Hepatocyte (in vitro differentiated cells): ENCODE measurements around the gene GNG12. TPM values are rescaled to one million over a fixed set of nuclear protein-coding genes. Genes with fewer than 3 reads are reported as not detected.

Source experiments
- DNase-seq: peaks from one replicate; pipeline ENCODE4 v3.0.0-alpha.2; 2016; ENCODE audit warnings: low spot score
- H2AFZ ChIP-seq: fragments of 200-600 bp; sonication (generic); 2 replicates; pipeline ENCODE4 v1.6.0; 2016; ENCODE audit warnings: antibody characterized with exemption, mild to moderate bottlenecking
- H3K27ac ChIP-seq: fragments of 200-600 bp; sonication (generic); 2 replicates; pipeline ENCODE4 v1.5.1; 2016; ENCODE audit warnings: mild to moderate bottlenecking
- H3K27me3 ChIP-seq: fragments of 200-600 bp; sonication (generic); 2 replicates; pipeline ENCODE4 v1.6.1; 2016
- H3K36me3 ChIP-seq: fragments of 200-600 bp; sonication (generic); replicated peaks from 2 replicates; pipeline ENCODE4 v1.5.1; 2016; ENCODE audit warnings: low read depth; ENCODE audit not compliant: insufficient read depth
- H3K4me1 ChIP-seq: fragments of 200-600 bp; sonication (generic); 2 replicates; pipeline ENCODE4 v1.5.1; 2016; ENCODE audit warnings: mild to moderate bottlenecking, moderate library complexity; ENCODE audit not compliant: insufficient read depth
- H3K4me2 ChIP-seq: fragments of 200-600 bp; sonication (generic); 2 replicates; pipeline ENCODE4 v1.6.0; 2016
- H3K4me3 ChIP-seq: fragments of 200-600 bp; sonication (generic); 2 replicates; pipeline ENCODE4 v1.5.1; 2016; ENCODE audit warnings: mild to moderate bottlenecking
- H3K79me2 ChIP-seq: fragments of 200-600 bp; sonication (generic); 2 replicates; pipeline ENCODE4 v1.6.0; 2017; ENCODE audit warnings: mild to moderate bottlenecking
- H3K9me2 ChIP-seq: fragments of 200-600 bp; sonication (generic); replicated peaks from 2 replicates; pipeline ENCODE4 v1.6.0; 2017; ENCODE audit warnings: mild to moderate bottlenecking; ENCODE audit not compliant: insufficient read depth
- H3K9me3 ChIP-seq: fragments of 200-600 bp; sonication (generic); 2 replicates; pipeline ENCODE4 v1.5.1; 2016; ENCODE audit warnings: low read depth, mild to moderate bottlenecking
- H4K20me1 ChIP-seq: fragments of 200-600 bp; sonication (generic); 2 replicates; pipeline ENCODE4 v1.6.0; 2016; ENCODE audit warnings: mild to moderate bottlenecking; ENCODE audit not compliant: insufficient read depth, poor library complexity, severe bottlenecking
- CTCF ChIP-seq: fragments of 200-600 bp; sonication (generic); IDR thresholded peaks from 2 replicates; pipeline ENCODE4 v1.5.1; 2016; ENCODE audit warnings: antibody characterized with exemption, mild to moderate bottlenecking; ENCODE audit not compliant: poor library complexity
- EZH2 ChIP-seq: fragments of 200-600 bp; sonication (generic); IDR thresholded peaks from 2 replicates; pipeline ENCODE4 v1.6.1; 2016; ENCODE audit warnings: antibody characterized with exemption, mild to moderate bottlenecking, borderline replicate concordance
- EZH2phosphoT487 ChIP-seq: fragments of 200-600 bp; sonication (generic); IDR thresholded peaks from one replicate; pipeline ENCODE4 v1.6.1; 2018; ENCODE audit warnings: antibody characterized with exemption, mild to moderate bottlenecking, low read depth, moderate library complexity; ENCODE audit not compliant: unreplicated experiment, severe bottlenecking
- WGBS: methylation state at CpG from one replicate; pipeline ENCODE4 v1.1.6; 2016; ENCODE audit warnings: low lambda C conversion rate; ENCODE audit errors: missing lambda C conversion rate; 5-methylcytosine and 5-hydroxymethylcytosine counted together
- polyA plus RNA-seq: library from polyadenylated mRNA; unstranded; fragments of >200 nt; fragmentation: Nextera tagmentation; extraction: Ambion mirVana; gene quantifications from 2 replicates; pipeline ENCODE4 v1.2.1, GENCODE V29; 2016
- total RNA-seq: library from RNA; depleted of rRNA; stranded (reverse); fragments of >200 nt; gene quantifications from 2 replicates; pipeline ENCODE4 v1.2.3, GENCODE V29; 2014

The GNG12 gene
- total and polyA plus RNA-seq, 2 experiments from 2014 or later = 49.6 to 108 TPM

- Histone ChIP-seq H3K27me3 (no peaks in the 10 kb centered on the region), H2AFZ (peak overlapping the region; percentile 68), H3K9me2 (no peaks in the 10 kb centered on the region), H3K4me2 (peak overlapping the region; percentile 84), H3K27ac (peak overlapping the region; percentile 94), H3K4me1 (peaks cover 23% of the 10 kb centered on the region), H3K79me2 (peaks cover 30% of the 10 kb centered on the region), H3K9me3 (no peaks in the 10 kb centered on the region), H3K4me3 (peak overlapping the region; percentile 82), H4K20me1 (no peaks in the 10 kb centered on the region), H3K36me3 (no peaks in the 10 kb centered on the region)
- TF ChIP-seq CTCF (no peak), EZH2 (no peak), EZH2phosphoT487 (no peak)
- DNase-seq = no peak
- WGBS = 18% methylated on average over 21 of the region's 21 CpGs
Measured at GRCh38 chr1:67833602-67833940, 304 bp upstream of the GNG12 start.

GRCh38 chr1:67831850-67832513 is 1.3 kb downstream of the GNG12 start:
- peak overlapping the region; percentile 68 for H2AFZ ChIP-seq
- H3K79me2 ChIP-seq = peaks cover 44% of the 10 kb centered on the region
- no peaks in the 10 kb centered on the region for H3K9me2 ChIP-seq
- peak overlapping the region; percentile 94 for H3K27ac ChIP-seq
- under 1% methylated on average over 34 of the region's 34 CpGs for WGBS
- H3K27me3 ChIP-seq = no peaks in the 10 kb centered on the region
- H3K9me3 ChIP-seq = no peaks in the 10 kb centered on the region
- H3K4me3 ChIP-seq = peak overlapping the region; percentile 82
- H3K4me2 ChIP-seq = peak overlapping the region; percentile 84
- TF ChIP-seq EZH2phosphoT487 = no peak
- no peak for TF ChIP-seq CTCF
- no peak for TF ChIP-seq EZH2
- no peaks in the 10 kb centered on the region for H4K20me1 ChIP-seq
- peak; percentile 72 for DNase-seq
- no peaks in the 10 kb centered on the region for H3K36me3 ChIP-seq
- peaks cover 23% of the 10 kb centered on the region for H3K4me1 ChIP-seq

GRCh38 chr1:67830928-67831830 is 2.1 kb downstream of the GNG12 start:
- WGBS = 22% methylated on average over 7 of the region's 7 CpGs

More at GRCh38 chr1:67830928-67831830, 2.1 kb downstream of the GNG12 start:
- Histone ChIP-seq H3K4me3 (peak overlapping the region; percentile 82), H3K27ac (peak overlapping the region; percentile 94), H3K4me2 (peak overlapping the region; percentile 84), H3K4me1 (peaks cover 23% of the 10 kb centered on the region), H3K27me3 (no peaks in the 10 kb centered on the region), H4K20me1 (no peaks in the 10 kb centered on the region), H3K79me2 (peaks cover 52% of the 10 kb centered on the region), H3K9me3 (no peaks in the 10 kb centered on the region), H2AFZ (peak overlapping the region; percentile 68), H3K36me3 (no peaks in the 10 kb centered on the region), H3K9me2 (no peaks in the 10 kb centered on the region)
- no peak for DNase-seq
- TF ChIP-seq EZH2 (no peak), CTCF (no peak), EZH2phosphoT487 (no peak)
